ENCODE results near the gene ATP6AP1.

DNA sequence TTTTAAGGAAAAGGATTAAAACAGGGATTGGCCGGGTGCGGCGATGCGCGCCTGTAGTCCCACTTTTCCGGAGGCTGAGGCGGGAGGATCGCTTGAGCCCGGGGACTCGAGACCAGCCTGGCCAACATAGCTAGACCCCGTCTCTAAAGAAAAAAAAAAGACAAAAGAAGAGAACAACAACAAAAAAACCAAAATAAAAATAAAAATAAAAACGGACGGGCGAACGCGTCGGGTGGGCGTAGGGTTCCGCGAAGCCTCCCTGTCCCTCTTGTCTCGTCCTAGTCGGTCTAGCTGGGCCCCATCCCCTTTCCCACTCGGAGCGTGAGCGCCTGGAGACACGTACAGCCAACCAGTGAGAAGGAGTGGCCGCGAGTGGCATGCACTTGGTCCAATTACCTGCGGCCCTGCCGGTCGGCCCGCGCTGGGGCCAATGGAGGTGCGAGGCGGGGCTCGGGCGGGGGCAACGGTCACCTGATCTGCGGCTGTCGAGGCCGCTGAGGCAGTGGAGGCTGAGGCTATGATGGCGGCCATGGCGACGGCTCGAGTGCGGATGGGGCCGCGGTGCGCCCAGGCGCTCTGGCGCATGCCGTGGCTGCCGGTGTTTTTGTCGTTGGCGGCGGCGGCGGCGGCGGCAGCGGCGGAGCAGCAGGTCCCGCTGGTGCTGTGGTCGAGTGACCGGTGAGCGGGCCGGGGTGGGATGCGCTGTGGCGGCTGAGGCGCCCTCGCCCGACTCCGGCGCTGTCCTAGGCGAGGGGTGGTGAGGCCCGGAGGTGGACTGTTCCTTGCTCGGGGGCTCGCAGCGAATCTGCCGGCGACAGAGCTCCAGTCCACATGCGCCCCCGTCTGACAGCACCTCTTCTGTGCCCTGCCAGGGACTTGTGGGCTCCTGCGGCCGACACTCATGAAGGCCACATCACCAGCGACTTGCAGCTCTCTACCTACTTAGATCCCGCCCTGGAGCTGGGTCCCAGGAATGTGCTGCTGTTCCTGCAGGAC is at the start of gene ATP6AP1:
- TF ChIP-seq, protein P1, sequence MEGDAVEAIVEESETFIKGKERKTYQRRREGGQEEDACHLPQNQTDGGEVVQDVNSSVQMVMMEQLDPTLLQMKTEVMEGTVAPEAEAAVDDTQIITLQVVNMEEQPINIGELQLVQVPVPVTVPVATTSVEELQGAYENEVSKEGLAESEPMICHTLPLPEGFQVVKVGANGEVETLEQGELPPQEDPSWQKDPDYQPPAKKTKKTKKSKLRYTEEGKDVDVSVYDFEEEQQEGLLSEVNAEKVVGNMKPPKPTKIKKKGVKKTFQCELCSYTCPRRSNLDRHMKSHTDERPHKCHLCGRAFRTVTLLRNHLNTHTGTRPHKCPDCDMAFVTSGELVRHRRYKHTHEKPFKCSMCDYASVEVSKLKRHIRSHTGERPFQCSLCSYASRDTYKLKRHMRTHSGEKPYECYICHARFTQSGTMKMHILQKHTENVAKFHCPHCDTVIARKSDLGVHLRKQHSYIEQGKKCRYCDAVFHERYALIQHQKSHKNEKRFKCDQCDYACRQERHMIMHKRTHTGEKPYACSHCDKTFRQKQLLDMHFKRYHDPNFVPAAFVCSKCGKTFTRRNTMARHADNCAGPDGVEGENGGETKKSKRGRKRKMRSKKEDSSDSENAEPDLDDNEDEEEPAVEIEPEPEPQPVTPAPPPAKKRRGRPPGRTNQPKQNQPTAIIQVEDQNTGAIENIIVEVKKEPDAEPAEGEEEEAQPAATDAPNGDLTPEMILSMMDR (IDR thresholded peaks at IDR 0.05), result no peak
- no peak for TF ChIP-seq EZH2 (IDR thresholded peaks at IDR 0.05)
- TF ChIP-seq EZH2phosphoT487 (IDR thresholded peaks at IDR 0.05), result no peak
